ENCODE results near the gene PLCB3.

GRCh38 chr11:64264371-64264852, 13.1 kb downstream of the PLCB3 start:
- TF ChIP-seq CTCF (IDR thresholded peaks at IDR 0.05), result no peak
- no peak for TF ChIP-seq POLR2A (IDR thresholded peaks at IDR 0.05)

Data from right lobe of liver (tissue), 4 donors.